Skin of body (tissue), 2 donors: ENCODE measurements around the gene AVEN. TPM values are rescaled to one million over a fixed set of nuclear protein-coding genes. Genes with fewer than 3 reads are reported as not detected.
"Not testable (repeated sequence)": the region's sequence is repeated elsewhere in the genome, so short reads cannot be mapped to it uniquely, and the experiment has no call there.

Experiments
- DNase-seq: peaks from one replicate; lab custom pipeline; 2025; lab: John Stamatoyannopoulos, UW
- total RNA-seq: library from RNA; depleted of rRNA; stranded (reverse); fragments of >200 nt; gene quantifications from one replicate; pipeline ENCODE4 v1.2.3, GENCODE V29; 2014

Gene AVEN, protein sequence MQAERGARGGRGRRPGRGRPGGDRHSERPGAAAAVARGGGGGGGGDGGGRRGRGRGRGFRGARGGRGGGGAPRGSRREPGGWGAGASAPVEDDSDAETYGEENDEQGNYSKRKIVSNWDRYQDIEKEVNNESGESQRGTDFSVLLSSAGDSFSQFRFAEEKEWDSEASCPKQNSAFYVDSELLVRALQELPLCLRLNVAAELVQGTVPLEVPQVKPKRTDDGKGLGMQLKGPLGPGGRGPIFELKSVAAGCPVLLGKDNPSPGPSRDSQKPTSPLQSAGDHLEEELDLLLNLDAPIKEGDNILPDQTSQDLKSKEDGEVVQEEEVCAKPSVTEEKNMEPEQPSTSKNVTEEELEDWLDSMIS
- 7.4 TPM for total RNA-seq

DNA sequence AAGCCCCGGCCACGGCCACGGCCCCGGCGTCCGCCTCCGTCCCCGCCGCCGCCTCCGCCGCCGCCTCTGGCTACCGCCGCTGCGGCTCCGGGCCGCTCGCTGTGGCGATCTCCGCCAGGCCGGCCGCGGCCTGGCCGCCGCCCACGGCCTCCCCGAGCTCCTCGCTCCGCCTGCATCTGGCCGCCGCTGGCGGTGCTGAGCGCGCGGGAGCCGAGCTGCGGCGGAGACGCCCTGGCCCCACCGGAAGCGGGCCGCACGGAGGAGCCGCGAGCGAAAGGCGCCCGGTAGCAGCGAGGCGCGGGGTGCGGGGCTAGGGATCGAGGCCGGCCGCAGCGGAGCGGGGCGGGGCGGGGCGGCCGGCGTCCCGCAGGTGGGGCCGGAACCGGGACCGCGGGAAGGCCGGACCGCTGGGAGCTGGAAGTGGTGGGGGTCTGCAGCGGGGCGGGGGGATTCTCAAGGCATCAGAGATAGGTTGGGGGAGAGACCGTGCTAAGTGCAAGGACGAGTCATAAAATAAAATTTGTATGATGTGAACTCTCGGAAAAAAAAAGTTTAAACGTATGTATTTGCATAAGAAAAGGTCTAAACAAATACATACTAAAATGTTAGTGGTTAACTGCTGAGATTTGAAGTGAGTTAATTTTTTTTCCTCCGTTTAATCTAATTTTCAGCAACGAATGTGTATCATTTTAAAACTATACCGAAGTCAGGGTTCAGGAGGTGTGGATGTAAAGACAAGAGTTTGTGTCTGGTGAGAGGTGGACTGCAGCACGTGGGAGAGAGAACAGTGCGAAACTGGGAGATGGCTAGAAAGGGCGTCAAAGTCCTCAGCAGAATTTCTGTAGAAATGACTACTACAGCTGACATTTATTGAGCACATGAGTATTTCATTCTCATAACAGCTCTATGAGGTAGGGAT, at the start of gene AVEN:
TSS of gene AVEN (minus strand) at position 334 of the 919 bp plus-strand sequence. CDS start at position 176, 158 bp downstream.
- peak; percentile 11 for DNase-seq

DNA sequence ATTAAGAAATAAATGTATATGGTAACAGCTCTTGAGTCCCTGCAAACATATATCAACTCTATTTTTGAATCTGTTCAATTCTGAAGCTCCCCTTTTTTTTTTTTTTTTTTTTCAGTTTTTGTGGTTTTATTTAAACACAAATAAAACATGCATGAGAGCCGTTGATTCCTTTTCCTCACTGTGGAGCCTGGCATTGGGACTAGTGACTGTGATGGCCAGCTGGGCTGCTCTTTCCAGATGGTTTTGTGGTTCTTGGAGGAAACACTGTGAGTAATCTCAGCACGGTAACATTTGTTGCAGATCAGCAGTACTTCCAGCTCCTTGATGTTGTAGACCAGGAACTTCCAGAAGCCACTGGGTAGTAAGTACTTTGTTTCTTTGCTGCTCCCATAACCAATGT, 46.7 kb upstream of the AVEN start:
- no peak for DNase-seq

DNA sequence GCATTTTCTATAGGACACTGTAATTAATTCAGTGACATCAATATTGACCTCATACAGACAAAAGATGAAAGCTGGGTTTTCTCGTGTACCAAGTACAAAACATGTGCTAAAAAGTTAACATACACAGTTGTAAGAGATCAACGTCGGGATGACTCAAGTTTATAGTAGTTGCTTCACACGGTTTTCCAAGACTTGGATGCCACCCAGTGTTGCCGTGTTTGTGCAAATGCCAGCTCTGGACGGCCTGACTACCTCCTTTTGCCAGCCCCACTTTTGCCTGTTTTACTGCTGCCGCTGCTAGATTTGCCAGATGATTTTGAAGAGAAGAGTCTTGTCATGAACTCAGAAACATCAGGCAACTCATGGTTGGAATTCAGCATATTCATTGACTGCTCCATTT, 45.1 kb upstream of the AVEN start:
- no peak for DNase-seq

DNA sequence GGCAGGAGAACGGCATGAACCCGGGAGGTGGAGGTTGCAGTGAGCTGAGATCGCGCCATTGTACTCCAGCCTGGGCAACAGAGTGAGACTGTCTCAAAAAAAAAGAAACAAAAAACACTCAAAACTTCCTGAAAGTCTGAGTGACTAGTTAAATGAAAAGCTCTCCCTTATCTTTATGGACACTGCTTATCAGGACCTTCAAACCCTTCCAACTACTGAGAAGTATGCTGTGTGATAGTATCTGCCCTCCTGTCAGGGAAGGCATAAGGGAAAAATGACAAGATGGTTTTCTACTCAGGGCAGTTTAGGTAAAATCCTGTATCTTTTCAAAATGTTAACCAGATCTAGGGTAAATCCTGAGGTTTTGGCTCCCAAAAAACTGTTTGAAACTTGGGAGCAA, 40.9 kb upstream of the AVEN start:
- no peak for DNase-seq

DNA sequence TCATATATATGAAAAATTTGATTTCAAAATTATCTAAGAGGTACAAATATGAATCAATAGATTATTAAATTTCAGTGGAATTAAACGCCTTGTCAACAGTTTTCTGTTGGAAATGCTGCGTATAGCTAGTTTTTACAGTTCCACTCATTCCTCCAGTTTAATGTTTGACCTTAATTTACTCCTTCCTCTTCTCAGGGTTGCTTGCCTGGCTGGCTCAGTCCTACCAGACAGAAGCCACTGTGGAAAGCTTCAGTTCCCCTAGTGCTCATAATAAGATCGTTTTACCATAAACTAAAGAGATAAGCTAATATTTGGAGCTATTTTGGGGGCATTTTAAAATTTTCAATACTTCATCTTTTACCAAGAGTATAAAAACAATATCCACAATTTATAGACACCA, 39.9 kb upstream of the AVEN start:
- DNase-seq = no peak

DNA sequence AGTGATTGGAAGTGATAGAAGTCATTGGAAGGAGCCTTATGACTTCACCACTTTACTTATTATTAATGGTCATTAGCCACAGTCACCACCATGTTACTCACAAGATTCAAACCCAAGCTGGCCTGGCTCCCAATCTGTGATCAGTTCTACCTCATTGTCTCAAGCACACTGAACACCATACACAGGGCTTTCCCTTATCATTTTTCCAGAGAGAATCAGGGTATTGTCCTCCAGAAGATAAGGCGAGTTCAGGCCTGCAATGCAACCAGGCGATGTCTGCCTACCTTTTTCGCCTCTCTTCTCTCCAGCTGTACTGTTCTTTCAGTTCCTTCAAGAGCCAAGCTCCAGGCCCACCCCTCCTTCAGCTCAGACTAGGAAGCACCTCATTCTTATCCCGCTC, 37.8 kb upstream of the AVEN start:
- DNase-seq = no peak

DNA sequence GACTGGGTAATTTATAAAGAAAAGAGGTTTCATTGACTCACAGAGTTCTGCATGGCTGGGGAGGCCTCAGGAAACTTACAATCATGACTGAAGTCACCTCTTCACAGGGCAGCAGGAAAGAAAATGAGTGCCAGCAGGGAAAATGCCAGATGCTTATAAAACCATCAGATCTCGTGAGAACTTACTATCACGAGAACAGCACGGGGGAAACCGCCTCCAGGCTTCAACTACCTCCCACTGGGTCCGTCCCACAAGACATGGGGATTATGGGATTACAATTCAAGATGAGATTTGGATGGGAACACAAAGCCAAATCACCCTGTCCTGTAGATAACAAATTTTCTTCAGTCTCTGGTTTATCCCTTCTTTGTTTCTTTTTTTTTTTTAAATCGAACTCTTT, 31.0 kb upstream of the AVEN start:
- DNase-seq = no peak

DNA sequence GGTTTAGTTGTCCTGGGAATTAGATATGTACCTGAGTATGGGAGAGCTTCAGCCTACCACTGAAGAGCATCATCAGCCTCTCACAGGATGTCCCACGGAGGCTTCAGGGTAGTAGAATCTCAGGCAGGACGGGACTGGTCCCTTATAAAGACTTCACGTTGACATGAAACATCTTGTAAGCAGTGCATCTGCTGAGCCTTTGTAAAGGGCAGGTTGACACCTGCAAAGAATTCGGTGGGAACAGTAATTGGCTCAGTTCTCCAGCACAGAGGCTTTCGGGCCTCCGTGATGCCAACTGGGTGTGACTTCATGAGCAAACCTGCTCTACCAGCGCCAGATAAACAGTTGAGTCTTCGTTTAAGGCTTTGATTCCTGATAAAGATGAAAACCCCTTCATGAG, 26.9 kb upstream of the AVEN start:
- DNase-seq = peak; percentile 8

DNA sequence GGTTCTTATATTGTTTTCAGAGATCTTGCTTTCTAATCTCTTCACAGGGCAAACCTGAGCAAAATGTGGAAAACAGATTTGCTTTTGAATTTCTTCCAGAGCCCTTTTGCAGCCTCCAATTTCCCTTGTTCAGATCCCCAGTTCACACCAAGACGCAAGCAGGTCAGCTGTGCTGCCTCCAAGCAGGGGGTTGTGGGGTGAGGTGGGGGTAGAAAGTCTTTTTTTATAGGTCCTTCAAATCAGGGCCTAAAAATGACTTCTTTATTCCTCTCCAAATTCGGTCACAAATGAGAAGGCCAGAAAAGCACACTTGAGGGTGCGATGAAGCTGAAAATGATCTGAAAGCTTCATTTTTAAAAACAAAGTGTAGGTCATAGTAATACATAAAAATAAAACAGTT, 26.3 kb upstream of the AVEN start:
- no peak for DNase-seq

DNA sequence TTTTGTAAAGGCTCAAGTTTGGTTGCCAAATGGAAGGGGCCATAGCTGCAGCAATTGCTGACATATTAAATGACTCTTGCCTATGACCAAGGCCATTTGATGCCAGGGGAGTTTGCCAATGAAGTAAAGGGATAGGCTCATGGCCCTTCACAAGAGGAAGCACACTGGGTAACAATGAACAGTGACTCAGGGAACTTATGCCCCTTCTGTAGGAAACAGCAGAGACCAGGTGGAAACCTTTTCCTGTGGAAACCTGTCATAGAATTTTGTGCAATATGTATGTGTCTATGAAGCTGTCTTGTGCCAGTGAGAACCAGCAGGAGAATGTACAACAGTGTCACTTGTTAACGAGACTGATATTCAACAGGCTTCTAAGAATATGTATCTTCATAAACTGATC, 25.4 kb upstream of the AVEN start:
- DNase-seq = no peak

DNA sequence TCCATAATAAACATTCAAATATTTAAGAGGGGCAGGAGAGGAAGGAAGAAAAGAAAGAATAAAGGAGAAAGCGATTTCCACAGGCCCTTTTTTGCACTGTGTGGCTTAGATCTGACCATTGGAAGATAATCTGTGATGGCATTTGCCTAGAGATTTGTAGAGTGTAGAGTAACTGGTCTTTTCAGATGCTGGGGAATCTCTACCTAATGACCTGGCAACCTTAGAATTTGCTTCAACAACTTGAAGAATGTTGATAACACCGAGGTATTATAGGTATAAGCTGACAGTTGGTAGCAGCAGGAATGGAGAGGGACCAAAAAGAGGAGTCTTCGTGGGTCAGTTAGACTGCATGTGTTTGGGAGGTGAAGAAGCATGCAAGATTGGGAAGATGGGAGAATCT, 20.9 kb upstream of the AVEN start:
- no peak for DNase-seq

DNA sequence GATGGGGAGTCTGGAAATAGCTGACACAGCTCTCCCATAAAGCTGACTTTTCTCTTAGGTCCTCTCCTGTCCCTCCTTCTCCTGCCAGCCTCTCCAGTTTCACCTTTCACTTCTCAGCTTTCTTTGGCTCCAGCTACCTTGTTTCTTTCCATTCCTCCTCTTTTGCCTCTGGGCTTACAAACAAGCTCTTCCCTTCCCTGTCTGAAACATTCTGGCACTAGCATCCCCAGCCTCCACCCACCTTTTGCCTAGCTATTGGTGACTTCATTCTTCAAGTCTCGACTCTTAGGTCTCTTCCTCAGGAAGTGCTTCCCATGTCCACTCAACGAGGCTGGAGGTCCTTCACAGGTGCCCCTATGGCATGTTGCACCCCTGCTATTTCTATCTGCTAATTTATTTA, 20.5 kb upstream of the AVEN start:
- DNase-seq = no peak

DNA sequence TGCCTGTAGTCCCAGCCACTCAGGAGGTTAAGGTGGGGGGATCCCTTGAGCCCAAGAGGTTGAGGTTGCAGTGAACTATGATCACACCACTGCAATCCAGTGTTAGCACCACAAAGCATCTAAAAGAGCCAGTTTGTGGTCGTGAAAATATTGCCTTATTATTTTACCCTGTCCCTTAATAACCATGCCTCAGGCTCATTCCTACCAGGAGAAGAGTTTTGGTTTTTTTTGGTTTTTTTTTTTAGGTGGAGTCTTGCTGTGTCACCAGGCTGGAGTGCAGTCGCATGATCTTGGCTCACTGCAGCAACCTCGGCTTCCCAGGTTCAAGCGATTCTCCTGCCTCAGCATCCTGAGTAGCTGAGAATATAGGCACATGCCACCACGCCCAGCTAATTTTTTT, 17.9 kb upstream of the AVEN start:
- DNase-seq = no peak

DNA sequence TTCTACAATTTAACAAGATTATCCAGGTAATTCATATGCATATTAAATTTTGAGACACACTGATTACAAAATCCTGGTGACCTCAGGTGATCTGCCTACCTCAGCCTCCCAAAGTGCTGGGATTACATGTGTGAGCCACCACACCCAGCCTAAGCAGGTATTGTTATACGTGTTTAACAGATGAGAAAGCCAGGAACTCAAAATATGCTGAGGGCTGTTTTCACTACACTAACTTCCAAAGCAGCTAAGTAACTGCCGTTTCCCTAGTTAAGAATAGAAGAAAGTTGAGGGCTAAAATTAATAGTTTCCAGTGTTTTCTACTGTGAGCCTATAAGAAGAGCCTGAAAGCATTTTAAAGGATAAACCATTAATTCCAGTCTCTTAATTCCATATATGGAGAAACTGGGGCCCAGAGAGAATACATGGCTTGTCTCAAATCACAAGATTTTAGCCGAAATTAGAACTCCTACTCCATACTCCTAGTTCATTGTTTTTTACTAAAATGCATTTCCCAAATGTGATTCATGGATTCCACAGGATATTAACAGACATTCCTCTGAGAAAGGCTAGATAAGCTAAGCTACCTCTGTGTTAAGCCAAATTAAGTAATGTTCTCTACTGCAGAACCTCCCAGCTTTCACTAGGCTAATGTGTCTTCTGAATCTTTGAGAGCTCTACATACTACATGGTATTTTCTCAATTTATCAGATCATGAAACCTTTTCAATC, 17.0 kb upstream of the AVEN start:
- no peak for DNase-seq

DNA sequence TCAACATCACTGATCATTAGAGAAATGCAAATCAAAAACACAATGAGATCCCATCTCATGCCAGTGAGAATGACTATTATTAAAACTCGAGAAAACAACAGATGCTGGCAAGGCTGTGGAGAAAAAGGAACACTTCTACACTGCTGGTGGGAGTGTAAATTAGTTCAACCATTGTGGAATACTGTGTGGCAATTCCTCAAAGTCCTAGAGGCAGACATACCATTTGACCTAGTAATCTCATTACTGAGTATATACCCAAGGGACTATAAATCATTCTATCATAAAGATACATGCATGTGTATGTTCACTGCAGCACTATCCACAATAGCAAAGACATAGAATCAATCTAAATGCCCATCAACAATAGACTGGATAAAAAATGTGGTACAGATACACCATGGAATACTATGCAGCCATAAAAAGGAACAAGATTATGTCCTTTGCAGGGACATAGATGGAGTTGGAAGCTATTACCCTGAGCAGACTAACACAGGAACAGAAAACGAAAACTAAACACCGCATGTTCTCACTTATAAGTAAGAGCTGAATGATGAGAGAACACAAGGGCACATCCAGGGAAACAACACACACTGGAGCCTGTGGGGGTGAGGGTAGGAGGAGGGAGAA, 15.2 kb upstream of the AVEN start:
- no peak for DNase-seq

DNA sequence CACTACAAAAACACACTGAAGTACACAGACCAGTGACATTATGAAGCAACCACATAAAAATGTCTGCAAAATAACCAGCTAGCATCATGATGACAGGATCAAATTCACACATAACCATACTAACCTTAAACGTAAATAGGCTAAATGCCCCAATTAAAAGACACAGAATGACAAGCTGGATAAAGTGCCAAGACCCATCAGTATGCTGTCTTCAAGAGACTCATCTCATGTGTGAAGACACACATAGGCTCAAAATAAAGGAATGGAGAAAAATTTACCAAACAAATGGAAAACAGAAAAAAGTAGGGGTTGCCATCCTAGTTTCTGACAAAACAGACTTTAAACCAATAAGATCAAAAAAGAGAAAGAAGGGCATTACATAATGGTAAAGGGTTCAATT, 11.4 kb upstream of the AVEN start:
- not testable (repeated sequence) for DNase-seq

DNA sequence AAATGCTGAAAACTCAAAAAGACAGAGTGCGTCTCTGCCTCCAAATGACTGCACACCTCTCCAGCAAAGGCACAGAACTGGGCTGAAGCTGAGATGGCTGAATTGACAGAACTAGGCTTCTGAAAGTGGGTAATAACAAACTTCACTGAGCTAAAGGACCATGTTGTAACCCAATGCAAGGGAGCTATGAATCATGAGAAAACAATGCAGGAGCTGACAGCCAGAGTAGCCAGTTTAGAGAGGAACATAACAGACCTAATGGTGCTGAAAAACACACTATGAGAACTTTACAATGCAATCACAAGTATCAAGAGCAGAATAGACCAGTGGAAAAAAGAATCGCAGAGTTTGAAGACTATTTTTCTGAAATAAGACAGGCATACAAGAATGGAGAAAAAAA, 10.1 kb upstream of the AVEN start:
- no peak for DNase-seq

DNA sequence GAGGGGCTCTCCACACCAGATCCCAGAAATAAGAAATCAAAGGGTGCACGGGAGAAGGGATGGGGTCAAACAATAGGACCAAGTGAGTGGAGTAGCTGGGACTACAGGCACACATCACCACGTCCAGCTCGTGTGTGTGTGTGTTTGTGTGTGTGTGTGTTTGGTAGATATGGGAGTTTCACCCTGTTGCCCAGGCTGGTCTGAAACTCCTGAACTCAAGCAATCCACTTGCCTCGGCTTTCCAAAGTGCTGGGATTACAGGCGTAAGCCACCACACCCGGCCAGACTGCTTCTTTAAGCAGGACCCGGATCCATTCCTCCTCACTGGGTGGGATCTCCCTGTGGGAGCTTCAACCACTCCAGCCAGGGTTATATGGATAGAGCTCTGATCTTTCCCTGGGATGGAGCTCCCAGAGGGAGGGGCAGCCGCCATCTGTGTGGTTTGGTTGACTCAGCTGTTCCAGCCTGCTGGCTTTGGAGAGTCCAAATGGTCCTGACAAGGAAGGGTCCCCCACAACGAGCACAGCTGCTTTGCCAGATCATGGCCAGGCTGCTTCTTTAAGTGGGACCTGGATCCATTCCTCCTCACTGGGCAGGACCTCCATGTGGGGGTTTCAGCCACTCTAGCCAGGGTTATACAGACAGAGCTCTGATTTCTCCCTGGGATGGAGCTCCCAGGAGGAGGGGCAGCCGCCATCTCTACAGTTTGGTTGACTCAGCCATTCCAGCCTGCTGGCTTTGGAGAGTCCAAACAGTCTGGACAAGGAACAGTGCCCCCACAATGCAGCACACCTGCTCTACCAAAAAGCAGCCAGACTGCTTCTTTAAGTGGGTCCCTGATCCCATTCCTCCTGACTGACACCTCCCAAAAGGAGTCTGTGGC, 9.1 kb upstream of the AVEN start:
- no peak for DNase-seq

DNA sequence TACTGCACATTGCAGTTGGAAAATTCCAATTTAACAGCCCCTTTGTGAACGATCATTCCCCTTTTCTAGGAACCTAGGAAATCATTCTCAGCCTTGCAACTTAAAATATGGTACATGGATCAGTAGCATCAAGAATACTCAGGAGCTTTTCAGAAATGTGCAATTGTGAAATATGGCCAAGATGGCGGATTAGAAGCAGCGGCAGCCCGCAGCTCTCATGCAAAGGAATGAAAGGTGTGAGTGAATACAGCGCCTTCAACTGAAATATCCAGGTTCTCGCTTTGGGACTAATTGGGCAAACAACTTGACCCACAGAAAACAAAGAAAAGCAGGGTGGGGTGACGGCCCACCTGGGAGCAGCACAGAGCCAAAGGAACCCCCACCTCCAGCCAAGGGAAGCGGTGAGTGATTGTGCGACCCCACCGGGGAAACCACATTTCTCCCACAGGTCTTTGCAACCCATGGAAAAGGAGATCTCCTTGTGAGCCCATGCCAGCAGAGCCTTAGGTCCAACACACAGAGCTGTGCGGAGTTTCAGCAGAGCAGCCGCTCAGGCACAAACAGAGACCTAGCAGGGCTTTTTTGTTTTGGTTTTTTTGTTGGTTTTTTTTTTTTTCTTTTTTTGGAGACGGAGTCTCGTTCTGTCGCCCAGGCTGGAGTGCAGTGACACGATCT, 7.6 kb upstream of the AVEN start:
- no peak for DNase-seq

DNA sequence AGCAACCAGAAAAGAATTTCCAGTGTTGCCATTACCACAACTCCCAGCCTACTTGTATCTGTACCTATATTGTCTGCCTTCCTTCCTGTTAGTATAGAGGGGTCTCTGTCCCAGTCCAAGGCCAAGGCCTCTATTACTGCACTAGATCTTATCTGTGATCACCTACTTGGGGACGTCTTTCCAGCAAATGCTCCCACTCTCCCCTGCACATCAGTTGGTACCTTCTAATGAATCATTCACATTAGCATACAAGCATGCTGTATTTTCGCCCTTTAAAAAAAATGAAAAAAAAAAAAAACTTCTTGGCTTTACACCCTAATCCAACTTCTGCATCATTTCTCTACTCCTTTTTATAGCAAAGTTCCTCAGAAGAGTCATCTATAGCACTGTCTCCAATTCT, 4.8 kb upstream of the AVEN start:
- DNase-seq = no peak
